GM15510 (cell line): ENCODE results near the gene ETV6.

Experiments
- POLR2A ChIP-seq: IDR thresholded peaks from 3 replicates; pipeline ENCODE4 v1.6.1; 2011; ENCODE audit warnings: borderline replicate concordance; ENCODE audit not compliant: insufficient read length; ENCODE audit errors: extremely low read depth

Gene ETV6

DNA sequence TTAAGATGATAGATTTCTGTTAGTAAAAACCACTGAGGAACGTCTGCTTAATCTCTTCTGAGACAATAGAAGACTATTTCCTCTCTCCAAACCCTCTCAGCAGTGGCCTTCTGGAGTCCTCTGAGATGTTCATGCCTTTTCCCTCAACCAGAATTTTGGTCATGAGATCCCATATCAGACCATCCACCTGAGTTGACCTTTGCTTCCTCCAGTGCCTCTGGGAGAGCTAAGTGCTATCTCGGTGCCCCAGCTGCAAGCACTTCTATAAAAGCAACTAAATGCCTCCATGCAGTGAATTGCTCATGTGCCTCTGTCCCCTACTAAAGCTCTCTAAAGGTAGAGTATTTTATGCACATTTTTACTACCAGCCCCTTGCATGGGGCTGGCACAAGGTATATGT lies 248.4 kb downstream of the ETV6 start:
- no peak for TF ChIP-seq POLR2A

DNA sequence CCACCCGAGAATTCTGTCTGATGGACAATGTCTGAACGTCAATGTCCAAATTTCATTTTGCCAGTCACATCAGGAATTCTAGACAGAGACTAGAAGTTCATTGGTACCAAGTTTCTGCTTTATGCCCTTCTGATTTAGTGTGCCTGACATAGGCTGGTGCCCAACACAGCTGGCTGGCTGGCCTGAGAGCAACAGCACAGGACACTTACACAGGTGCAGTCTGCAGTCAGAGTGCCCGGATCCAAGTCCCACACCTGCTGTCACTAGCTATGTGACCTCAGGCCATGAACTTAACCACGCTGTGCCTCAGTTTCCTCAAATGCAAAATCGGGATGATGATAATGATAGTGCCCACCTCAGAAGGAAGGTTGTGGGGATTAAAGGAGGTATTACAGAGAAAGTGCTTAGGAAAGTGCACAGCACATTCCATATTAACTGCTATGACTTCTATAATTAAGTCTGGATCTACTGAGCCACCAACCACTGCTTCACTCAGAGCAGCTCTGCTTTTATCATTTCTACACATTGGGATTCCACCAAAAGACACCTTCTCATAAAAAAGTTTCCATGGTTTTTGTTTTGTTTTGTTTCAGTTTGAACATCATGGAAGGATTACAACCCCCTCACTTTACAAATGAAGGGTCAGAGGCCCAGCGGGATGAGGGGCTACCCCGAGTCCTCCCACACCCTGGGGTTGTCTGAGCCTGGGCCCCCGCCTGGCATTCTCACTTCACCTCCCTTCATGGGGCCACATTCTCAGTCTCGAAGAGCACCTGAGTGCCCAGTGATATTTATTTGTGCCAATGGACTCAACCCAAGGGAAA lies 252.4 kb downstream of the ETV6 start:
- TF ChIP-seq POLR2A = no peak

DNA sequence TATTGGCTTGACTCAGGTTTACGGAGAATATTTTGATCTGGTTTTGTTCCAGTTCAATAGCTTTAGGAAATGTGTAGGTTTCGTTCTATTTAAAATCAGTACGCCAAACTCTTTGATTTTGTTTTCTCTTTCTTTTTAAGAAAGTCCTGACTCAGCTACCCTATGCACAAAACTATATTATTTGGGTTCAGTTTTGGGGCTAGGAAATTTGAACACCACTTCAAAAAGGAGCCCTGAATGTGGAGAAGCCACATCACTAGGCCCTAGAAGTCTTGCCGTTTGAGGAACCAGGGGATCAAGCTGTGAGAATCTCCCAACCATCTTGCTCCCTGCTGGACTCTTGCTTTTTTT lies 253.0 kb downstream of the ETV6 start:
- TF ChIP-seq POLR2A = no peak

DNA sequence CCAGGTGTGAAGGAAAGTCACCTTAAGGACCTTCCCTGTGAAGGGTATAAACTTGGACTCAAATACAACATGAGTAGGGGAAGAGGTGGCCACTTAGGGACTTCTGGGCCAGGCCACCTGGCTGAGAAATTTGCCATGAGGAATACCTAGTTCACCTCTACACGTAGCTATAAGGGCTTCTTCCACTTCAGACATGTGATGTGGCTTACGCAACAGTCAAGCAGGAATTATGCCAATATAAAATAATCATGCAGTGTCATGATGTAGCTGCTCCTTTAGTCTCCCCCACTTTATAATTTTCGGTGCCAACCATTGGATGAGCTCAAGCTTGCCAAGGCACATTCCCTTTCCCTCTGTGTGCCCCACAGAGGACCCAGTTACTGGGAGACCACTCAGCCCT lies 254.7 kb downstream of the ETV6 start:
- no peak for TF ChIP-seq POLR2A

DNA sequence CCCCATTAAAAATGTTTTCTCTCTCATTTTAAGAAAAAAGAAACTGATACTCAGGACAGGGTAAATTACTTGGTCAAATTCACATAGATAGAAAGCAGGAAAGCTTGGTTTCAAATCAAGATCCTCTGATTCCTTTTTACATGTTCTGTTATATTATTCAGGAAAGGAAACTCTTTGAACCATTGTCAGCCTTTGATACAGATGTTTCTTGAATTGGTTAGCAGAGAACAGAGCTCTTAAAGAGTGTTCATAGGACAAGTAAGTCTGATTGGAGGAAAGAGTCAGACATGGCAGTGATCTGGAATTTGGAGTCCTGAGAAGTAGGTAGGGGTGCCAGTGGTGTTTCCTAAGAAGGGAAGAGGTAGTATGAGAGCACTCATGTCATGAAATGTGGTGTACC lies 256.1 kb downstream of the ETV6 start:
- no peak for TF ChIP-seq POLR2A

DNA sequence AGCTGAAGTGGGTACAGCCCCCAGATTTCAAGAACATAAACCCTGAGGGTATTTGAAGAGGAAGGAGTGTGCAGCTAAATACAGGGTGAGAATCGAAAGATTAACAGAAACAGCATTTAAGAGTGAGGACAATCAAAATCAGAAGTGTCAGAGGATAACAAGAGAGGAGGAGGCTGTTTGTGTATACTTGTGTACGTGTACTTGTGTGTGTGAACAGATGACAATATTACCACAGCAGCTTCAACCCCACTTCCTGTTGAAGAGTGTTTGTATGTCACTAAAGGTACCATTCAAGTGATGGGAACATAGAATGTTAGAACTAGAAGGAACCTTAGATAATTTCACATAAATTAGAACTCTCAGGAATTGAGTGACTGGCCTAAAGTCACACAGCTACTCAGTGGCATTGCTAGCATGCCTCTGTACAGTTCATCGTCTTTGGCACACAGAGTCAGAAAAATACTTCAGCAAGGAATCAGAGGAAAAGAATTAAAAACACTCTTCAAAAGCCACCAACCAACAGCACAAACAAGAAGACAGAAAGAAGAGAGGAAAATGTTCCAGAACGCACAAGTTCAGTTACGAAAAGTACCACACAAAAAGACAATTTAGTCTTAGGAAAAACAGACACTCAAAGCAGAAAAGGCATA lies 256.9 kb downstream of the ETV6 start:
- no peak for TF ChIP-seq POLR2A

DNA sequence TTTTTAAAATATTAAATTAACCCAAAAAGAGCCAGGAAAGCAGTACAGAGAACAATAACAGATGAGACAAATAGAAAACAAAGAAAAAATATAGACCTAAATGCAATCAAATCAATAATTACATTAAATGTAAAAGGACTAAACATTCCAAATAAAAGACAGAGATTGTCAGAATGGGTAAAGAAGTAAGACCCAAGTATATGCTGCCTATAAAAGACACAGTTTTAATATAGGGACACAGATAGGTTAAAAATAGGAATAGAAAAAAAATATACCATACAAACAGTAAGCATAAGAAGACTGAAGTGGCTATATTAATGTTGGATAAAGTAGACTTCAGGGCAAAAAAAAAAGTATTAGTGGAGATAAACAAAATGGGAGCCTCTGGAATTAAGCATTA lies 258.2 kb downstream of the ETV6 start:
- TF ChIP-seq POLR2A = no peak

DNA sequence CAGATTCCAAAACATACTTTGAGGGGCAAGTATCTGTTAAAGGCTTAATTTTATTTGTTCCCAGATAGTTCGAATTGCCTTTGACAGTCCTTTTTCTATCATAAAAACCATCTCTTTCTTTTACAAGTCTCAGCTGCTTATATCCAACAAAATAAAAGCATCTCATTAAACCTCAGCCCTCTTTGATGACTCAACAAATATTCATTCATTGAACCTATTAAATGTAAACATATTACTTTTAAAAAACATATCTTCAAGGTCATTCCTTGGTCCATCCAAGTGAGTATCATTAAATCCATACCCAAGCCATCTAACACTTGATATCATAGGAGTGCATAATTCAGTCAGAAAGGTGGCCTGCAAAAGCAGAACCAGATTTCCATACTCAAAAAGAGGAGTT lies 266.6 kb downstream of the ETV6 start:
- TF ChIP-seq POLR2A = no peak

DNA sequence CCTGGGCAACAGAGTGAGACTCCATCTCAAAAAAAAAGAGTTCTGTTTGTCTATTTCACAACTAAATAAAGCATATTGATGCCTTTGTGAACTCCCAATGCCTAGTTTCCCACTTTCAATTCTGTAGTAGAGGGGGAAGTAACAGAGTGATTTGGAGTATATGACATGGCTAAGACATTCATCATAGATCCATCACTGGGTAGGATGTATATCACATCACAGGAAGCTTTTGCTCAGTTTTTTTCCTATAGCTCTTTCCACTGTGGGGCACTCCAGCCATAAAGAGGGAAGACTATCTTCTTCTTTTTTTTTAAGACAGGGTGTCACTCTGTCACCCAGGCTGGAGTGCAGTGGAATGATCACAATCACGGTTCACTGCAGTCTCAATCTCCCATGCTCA lies 267.3 kb downstream of the ETV6 start:
- no peak for TF ChIP-seq POLR2A

DNA sequence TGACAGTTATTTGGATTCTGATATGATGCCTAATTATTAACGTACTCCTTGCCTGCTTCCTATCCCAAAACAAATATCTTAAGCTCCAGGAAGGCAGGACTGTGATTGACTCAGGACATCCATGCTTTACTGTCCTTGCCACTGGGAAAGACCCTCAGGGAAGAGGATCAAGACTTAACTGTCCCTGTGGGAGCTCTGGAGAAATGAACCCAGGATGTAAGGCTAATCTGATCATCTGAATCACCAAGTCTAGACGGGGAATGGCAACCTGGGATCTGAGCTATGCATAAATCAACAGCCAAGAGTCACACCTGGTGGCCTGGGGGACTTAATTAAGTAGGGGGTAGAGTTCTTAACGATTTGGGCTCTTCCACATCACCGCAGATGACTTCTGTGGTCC lies 268.0 kb downstream of the ETV6 start:
- no peak for TF ChIP-seq POLR2A

DNA sequence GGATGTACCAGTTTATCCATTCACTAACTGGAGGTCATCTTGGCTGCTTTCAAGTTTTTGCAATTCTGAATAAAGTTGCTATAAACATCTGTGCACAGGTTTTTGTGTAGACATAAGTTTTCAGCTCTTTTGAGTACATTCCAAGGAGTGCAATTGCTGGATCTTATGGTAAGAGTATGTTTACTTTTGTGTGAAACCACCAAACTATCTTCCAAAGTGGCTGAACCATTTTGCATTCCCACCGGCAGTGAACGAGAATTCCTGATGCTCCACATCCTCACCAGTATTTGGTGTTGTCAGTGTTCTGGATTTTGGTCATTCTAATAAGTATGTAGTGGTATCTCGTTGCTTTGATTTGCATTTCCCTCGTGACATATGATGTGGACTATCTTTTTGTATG lies 270.8 kb downstream of the ETV6 start:
- TF ChIP-seq POLR2A = no peak

DNA sequence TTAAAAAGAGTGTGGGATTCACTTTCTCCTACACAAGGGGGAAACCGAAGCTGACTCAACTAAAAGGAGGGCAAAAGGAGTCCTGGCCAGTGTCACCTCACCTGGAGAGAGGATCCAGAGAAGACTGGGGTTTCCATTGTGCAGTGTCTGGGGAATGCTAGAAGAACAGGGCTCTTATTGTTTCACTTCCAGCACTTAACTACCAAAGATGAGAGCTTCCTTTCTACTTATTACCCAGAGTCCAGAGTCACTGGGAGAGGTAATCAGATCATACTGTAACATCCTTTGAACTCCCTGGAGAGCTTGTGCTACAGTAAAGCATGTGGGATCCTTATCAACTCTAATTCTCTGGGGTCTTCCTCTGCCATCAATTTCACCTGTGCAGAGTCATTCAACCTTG lies 272.9 kb downstream of the ETV6 start:
- TF ChIP-seq POLR2A = no peak

DNA sequence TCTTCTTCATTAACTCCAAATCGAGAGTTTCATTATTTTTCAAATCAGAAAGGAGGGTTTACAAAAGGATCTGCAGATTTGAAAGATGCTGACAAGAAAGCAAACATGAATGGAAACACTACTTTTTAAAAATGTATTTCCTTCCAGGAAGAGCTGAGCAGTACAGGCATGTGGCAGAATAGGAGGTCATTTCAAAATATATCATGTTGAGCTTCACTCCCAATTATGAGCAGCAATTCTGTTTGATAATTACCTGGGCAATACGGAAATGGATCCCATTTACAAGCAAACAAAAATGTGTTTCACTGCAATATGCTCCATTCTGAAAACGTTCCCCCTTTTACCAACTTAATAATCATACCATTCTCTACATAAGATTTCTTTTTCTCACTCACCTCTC lies 273.6 kb downstream of the ETV6 start:
- no peak for TF ChIP-seq POLR2A

DNA sequence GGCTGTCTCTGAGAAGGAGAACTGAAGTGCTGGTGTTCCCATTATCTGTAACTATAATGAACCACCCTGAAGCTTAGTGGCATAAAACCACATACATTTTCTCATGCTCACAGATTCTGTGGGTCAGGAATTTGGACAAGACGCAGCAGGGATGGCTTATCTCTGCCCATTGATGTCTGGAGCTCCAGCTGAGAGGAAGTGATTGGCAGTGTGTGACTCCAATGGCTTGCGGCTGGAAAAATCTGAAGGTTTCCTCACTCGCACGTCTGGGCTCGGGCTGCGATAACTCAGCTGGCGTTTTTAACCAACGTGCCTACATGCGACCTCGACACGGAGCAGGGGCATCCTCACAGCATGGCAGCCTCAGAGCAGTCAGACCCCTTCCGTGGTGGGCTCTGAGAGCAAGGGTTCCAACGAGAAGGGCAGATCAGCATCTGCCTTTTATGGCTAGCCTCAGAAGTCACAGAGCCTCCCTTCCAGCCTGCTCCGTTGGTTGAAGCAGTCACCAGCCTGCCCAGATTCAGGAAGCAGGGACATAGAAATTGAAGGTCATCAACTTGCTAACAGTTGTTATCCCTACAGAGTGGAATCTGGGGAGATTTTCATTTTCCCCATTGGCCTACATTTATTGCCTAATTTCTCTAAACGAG lies 277.9 kb downstream of the ETV6 start:
- no peak for TF ChIP-seq POLR2A

DNA sequence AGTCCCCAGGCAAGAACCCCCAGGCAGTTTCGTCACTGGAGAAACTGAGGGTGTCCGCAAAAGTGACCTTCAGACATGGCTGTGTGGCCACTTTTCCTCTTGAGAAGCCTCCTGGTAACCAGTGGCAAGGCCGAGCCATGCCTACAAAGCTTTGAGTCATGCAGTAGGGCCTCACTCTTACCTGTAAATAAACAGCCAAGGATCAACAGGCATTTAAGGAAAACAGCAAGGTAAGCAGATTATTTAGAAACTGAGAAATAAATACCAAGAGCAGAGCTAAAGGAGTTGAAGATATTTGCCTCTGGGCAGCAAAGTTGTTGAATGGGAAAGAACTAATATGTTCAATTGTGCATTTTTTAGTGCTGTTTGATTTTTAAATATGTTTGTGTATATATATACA lies 280.2 kb downstream of the ETV6 start:
- TF ChIP-seq POLR2A = no peak

DNA sequence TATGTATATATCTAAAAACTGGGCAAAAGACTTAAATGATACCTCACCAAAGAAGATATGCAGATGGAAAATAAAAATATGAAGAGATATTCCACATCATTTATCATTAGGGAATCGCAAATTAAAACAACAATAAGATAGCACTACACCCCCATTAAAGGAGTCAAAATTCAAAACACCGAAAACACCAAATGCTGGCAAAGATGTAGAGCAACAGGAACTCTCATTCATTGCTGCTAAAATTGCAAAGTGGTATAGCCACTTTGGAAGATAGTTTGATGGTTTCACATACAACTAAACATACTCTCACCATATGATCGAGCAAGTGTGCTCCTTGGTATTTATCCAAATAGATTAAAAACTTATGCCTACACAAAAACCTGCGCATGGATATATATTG lies 289.7 kb downstream of the ETV6 start:
- TF ChIP-seq POLR2A = no peak
